Ecto neural progenitor cell (in vitro differentiated cells): ENCODE data around the gene SPSB1.

Source experiments
- DNase-seq: peaks from one replicate; pipeline ENCODE4 v3.0.0-alpha.2; 2018; ENCODE audit warnings: low spot score

The SPSB1 gene

GRCh38 chr1:9391620-9392019 lies 98.9 kb downstream of the SPSB1 start:
- no peak for DNase-seq

GRCh38 chr1:9394010-9394409 lies 101.3 kb downstream of the SPSB1 start:
- DNase-seq = no peak

GRCh38 chr1:9395018-9395417 lies 102.3 kb downstream of the SPSB1 start:
- no peak for DNase-seq

GRCh38 chr1:9397047-9397446 lies 104.4 kb downstream of the SPSB1 start:
- DNase-seq = no peak

- DNase-seq = no peak
These were observed 105.4 kb downstream of the SPSB1 start for GRCh38 chr1:9397997-9398526.

GRCh38 chr1:9399510-9400424 lies 107.1 kb downstream of the SPSB1 start:
- DNase-seq = no peak

GRCh38 chr1:9400425-9401079 lies 107.9 kb downstream of the SPSB1 start:
- no peak for DNase-seq

- no peak for DNase-seq
These were observed 108.4 kb downstream of the SPSB1 start for GRCh38 chr1:9401080-9401453.

- no peak for DNase-seq
These were observed 109.5 kb downstream of the SPSB1 start for GRCh38 chr1:9402256-9402616.

GRCh38 chr1:9402717-9403225 lies 110.1 kb downstream of the SPSB1 start:
- no peak for DNase-seq

- DNase-seq = no peak
These were observed 111.6 kb downstream of the SPSB1 start for GRCh38 chr1:9404117-9404914.

- no peak for DNase-seq
These were observed 113.4 kb downstream of the SPSB1 start for GRCh38 chr1:9406111-9406510.

GRCh38 chr1:9410737-9411297 lies 118.1 kb downstream of the SPSB1 start:
- DNase-seq = no peak

GRCh38 chr1:9413071-9413876 lies 120.6 kb downstream of the SPSB1 start:
- DNase-seq = no peak

- DNase-seq = no peak
These were observed 121.2 kb downstream of the SPSB1 start for GRCh38 chr1:9413877-9414213.

- DNase-seq = no peak
These were observed 123.8 kb downstream of the SPSB1 start for GRCh38 chr1:9416506-9416905.

- no peak for DNase-seq
These were observed 124.3 kb downstream of the SPSB1 start for GRCh38 chr1:9416918-9417500.

GRCh38 chr1:9417695-9418094 lies 125.0 kb downstream of the SPSB1 start:
- no peak for DNase-seq

- no peak for DNase-seq
These were observed 126.2 kb downstream of the SPSB1 start for GRCh38 chr1:9418851-9419250.
